SH-SY5Y (cell line): ENCODE results near the gene EPS15.

Source experiments
- GATA2 ChIP-seq: IDR thresholded peaks from 2 replicates; pipeline ENCODE4 v1.6.1; 2011; ENCODE audit warnings: mild to moderate bottlenecking, low read depth, low read length
- GATA3 ChIP-seq: IDR thresholded peaks from 2 replicates; pipeline ENCODE4 v1.6.1; 2011; ENCODE audit warnings: low read depth, mild to moderate bottlenecking, low read length, moderate library complexity

- TF ChIP-seq GATA2 (no peak), GATA3 (no peak)
Measured at GRCh38 chr1:51327386-51327785, 191.7 kb downstream of the EPS15 start.
